Ascending aorta (tissue), 2 donors: ENCODE measurements around the gene IRAK2. TPM values are rescaled to one million over a fixed set of nuclear protein-coding genes. Genes with fewer than 3 reads are reported as not detected.

Experiments
- DNase-seq, 2 donors: peaks; one replicate each; pipeline ENCODE4 v3.0.0-alpha.2; 2019; ENCODE audit warnings: low spot score in 2 of 2
- H3K27ac ChIP-seq, 2 donors: fragments of 200-600 bp; sonication (generic); one replicate each; pipeline ENCODE4 v1.5.1; 2016 to 2017; ENCODE audit warnings: mild to moderate bottlenecking in 1 of 2
- H3K27me3 ChIP-seq: fragments of 200-600 bp; sonication (generic); one replicate; pipeline ENCODE4 v1.5.1; 2017
- H3K36me3 ChIP-seq, 2 donors: fragments of 200-600 bp; sonication (generic); one replicate each; pipeline ENCODE4 v1.5.1; 2016
- H3K4me1 ChIP-seq, 2 donors: fragments of 200-600 bp; sonication (generic); one replicate each; pipeline ENCODE4 v1.5.1; 2016 to 2017; ENCODE audit warnings: mild to moderate bottlenecking in 1 of 2
- H3K4me3 ChIP-seq, 2 donors: fragments of 200-600 bp; sonication (generic); one replicate each; pipeline ENCODE4 v1.5.1; 2016 to 2017; ENCODE audit warnings: mild to moderate bottlenecking in 1 of 2
- H3K9me3 ChIP-seq, 2 donors: fragments of 200-600 bp; sonication (generic); one replicate each; pipeline ENCODE4 v1.5.1; 2016
- intact Hi-C: fragments of 100-400 bp; cut with DNase I; formaldehyde crosslinking; loops from one replicate; pipeline ENCODE4 v1.15.1; 2023
- total RNA-seq: library from RNA; depleted of rRNA; stranded (reverse); fragments of >200 nt; gene quantifications from one replicate; pipeline ENCODE4 v1.1.0, GENCODE V29; 2016
- TF ChIP-seq, protein P1 (sequence below), 3 experiments: fragments of 200-600 bp in 2 of 3; fragments of 450-650 bp in 1 of 3; sonication (generic) in 2 of 3; IDR thresholded peaks; one replicate each; pipeline ENCODE4 v1.5.1; 2016 to 2019; ENCODE audit warnings: antibody characterized with exemption in 3 of 3, mild to moderate bottlenecking in 1 of 3, moderate library complexity in 1 of 3

Gene IRAK2
- total RNA-seq, 1 donor from 2014 or later, result 1.3 TPM

- DNase-seq, result no peak
- intact Hi-C loops, result no loop called here
- peaks cover 25 to 52% of the 10 kb centered on the region in 2 donors for H3K36me3 ChIP-seq
- no peak overlapping the region for H3K4me3 ChIP-seq
- no peaks in the 10 kb centered on the region for H3K4me1 ChIP-seq
- TF ChIP-seq, protein P1, sequence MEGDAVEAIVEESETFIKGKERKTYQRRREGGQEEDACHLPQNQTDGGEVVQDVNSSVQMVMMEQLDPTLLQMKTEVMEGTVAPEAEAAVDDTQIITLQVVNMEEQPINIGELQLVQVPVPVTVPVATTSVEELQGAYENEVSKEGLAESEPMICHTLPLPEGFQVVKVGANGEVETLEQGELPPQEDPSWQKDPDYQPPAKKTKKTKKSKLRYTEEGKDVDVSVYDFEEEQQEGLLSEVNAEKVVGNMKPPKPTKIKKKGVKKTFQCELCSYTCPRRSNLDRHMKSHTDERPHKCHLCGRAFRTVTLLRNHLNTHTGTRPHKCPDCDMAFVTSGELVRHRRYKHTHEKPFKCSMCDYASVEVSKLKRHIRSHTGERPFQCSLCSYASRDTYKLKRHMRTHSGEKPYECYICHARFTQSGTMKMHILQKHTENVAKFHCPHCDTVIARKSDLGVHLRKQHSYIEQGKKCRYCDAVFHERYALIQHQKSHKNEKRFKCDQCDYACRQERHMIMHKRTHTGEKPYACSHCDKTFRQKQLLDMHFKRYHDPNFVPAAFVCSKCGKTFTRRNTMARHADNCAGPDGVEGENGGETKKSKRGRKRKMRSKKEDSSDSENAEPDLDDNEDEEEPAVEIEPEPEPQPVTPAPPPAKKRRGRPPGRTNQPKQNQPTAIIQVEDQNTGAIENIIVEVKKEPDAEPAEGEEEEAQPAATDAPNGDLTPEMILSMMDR (IDR thresholded peaks at IDR 0.05), result no peak
- no peaks in the 10 kb centered on the region for H3K9me3 ChIP-seq
- H3K27ac ChIP-seq, result no peak overlapping the region
- H3K27me3 ChIP-seq, result no peaks in the 10 kb centered on the region
Measured at GRCh38 chr3:10259036-10259435, 94.3 kb downstream of the IRAK2 start.

DNA sequence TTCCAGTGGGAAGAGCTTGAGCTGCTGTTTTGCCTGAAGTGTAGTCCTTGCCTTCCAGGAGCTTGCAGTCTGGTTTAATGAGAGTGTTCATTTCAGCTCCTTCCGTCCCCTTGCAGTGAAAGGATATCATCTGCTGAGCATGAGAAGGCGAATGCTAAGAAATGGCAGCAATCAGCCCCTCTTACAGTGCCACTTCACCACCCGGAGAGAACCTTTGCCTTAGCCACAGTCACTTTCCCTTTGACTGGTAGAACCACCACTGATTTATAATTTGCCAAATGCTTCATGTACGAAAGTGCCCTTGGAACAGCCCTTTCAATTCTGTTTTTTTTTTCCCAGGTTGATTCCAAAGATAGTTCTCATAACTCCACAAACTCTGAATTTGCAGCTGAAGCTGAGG lies 95.1 kb downstream of the IRAK2 start:
- no peak overlapping the region for H3K27ac ChIP-seq
- no peak for DNase-seq
- H3K4me1 ChIP-seq, result no peaks in the 10 kb centered on the region
- no peaks in the 10 kb centered on the region for H3K9me3 ChIP-seq
- no peaks in the 10 kb centered on the region for H3K27me3 ChIP-seq
- H3K4me3 ChIP-seq, result no peak overlapping the region
- TF ChIP-seq, protein P1 (IDR thresholded peaks at IDR 0.05), result no peak
- intact Hi-C loops, result no loop called here
- H3K36me3 ChIP-seq, result peaks cover 25 to 47% of the 10 kb centered on the region in 2 donors

GRCh38 chr3:10260211-10260701 lies 95.5 kb downstream of the IRAK2 start:
- Histone ChIP-seq H3K4me1 (no peaks in the 10 kb centered on the region), H3K4me3 (no peak overlapping the region), H3K9me3 (no peaks in the 10 kb centered on the region), H3K27me3 (no peaks in the 10 kb centered on the region), H3K27ac (no peak overlapping the region), H3K36me3 (peaks cover 25 to 46% of the 10 kb centered on the region in 2 donors)
- no peak for DNase-seq
- TF ChIP-seq, protein P1 (IDR thresholded peaks at IDR 0.05), result no peak
- intact Hi-C loops, result no loop called here

DNA sequence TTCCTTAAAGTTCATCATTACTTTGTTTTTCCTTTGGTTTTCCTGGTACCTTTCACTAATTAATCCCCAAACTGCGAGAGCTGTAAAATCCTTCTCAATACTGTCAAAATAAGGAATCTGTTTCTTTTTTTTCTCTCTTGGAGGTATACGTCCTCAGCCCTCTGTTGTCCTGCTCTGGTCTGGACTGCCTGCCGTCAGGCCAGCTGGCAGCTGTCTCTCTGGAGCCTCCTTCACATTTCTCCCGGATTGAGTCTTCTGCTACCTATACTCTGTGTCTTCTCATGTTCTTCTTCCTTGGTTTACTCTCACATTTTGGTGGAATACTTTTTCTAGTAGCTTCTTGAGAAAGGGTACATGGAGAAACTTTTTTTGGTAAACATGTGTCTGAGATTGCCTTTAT lies 97.3 kb downstream of the IRAK2 start:
- peaks cover 19 to 37% of the 10 kb centered on the region in 2 donors for H3K36me3 ChIP-seq
- no peaks in the 10 kb centered on the region for H3K4me1 ChIP-seq
- no peaks in the 10 kb centered on the region for H3K27me3 ChIP-seq
- H3K27ac ChIP-seq, result no peak overlapping the region
- H3K9me3 ChIP-seq, result no peaks in the 10 kb centered on the region
- intact Hi-C loops, result no loop called here
- TF ChIP-seq, protein P1 (IDR thresholded peaks at IDR 0.05), result no peak
- no peak overlapping the region for H3K4me3 ChIP-seq
- no peak for DNase-seq

DNA sequence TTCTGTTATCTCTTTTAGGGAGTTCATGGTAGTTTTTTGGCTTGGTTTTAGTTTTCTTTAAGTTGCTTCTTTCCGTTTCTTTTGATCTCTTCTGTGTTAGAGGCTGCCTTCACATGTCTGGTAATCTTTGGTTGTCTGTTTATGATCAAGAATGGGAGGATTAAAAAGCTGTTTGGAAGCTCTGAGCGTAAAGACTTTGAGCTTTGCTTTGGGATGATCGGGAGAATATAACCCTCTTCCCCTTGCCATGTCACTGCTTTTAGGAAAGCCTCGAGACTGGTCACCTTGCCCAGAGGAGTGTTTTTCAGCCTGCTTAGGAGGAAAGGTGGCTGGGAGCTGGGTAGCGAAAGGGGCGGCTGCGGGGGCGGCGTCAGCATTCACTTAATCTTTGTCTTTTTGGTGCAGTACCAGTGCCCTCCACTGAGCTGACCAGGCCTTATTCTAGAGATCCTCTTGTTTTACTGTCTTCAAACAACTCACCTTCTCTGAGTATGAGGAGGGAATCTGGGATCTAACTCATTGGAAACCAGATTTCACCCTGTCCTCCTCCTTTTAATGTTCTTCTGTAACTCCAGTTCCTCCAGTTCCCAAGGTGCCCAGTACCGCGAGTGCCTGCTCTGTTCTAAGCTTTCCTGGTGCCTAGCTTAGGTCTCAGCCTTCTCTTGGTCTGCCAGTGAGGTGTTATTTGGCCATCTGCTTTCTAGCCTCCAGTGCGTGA lies 99.1 kb downstream of the IRAK2 start:
- Histone ChIP-seq H3K36me3 (peaks cover 19 to 39% of the 10 kb centered on the region in 2 donors), H3K27ac (no peak overlapping the region), H3K9me3 (no peaks in the 10 kb centered on the region)

More for the DNA sequence above, 99.1 kb downstream of the IRAK2 start:
- DNase-seq, result no peak
- peaks cover 0 to 5% of the 10 kb centered on the region in 2 donors for H3K4me1 ChIP-seq
- H3K4me3 ChIP-seq, result no peak overlapping the region
- no peaks in the 10 kb centered on the region for H3K27me3 ChIP-seq
- TF ChIP-seq, protein P1 (IDR thresholded peaks at IDR 0.05), result peak in 2 of 3 experiments; percentile 43 to 48
- intact Hi-C loops, result no loop called here
